Measurements from ENCODE around the gene OPN5.

The OPN5 gene

DNA sequence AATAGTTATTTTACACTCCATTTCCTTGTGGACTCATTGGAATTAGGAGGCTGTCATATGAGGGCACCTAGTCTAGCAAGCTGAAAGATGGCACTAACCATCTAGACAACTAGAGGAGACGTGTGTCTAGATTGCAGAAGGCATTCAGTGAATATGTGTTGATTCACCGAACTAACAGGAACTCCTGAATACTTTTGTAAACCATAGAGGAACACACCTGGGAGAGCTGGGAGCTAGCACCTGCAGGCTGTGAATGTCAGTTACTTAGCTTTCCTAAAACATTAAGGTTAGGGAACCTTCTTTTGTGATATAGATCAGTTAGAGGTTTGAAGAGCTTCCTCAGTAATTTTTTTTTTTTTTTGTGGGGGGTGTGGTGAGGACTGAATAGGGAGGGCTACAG lies 7.7 kb downstream of the OPN5 start:
- Histone ChIP-seq H3K4me1 (ENCODE audit: control insufficient read depth, insufficient read depth, low read length, poor library complexity, severe bottlenecking) (no peaks in the 10 kb centered on the region), H3K27ac (ENCODE audit: low read depth, low read length, severe bottlenecking) (no peak overlapping the region), H3K9me3 (ENCODE audit: control insufficient read depth, low read length) (no peaks in the 10 kb centered on the region), H3K36me3 (ENCODE audit: control insufficient read depth, insufficient read depth, low read length) (no peaks in the 10 kb centered on the region), H3K4me3 (ENCODE audit: extremely low read depth, insufficient read depth, low read length, poor library complexity, severe bottlenecking) (no peak overlapping the region)
- WGBS, 2 experiments (ENCODE audit: insufficient coverage in 2 of 2), result no CpG with 5 or more reads among the region's 2 CpGs

DNA sequence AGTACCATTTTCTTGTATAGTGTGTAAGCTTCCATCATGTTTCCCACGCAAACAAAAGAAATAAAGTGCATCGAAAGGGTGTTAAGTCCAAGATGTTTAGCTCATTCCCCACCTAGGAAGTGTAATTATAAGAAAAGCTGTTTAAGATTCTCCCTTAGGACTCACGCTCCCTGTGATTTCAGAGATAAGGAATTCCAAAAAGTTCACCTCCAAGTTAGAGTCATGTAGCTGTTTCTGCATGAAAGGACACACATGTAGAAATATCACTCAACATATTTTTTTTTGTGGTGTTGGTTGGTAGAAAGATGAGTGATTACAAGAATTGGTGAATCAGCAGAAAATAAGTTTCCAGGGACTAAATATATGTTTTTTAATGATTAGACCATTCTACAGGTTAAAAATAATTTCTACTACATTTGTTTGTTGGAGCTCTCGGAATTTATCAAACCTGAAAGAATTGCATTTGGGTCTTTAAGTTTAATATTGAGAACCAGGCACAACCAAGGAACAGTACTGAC lies 10.4 kb downstream of the OPN5 start:
- H3K4me3 ChIP-seq (ENCODE audit: extremely low read depth, insufficient read depth, low read length, poor library complexity, severe bottlenecking), result no peak overlapping the region
- no peaks in the 10 kb centered on the region for H3K9me3 ChIP-seq (ENCODE audit: control insufficient read depth, low read length)
- no CpG with 5 or more reads among the region's 4 CpGs for WGBS, 2 experiments (ENCODE audit: insufficient coverage in 2 of 2)
- no peaks in the 10 kb centered on the region for H3K4me1 ChIP-seq (ENCODE audit: control insufficient read depth, insufficient read depth, low read length, poor library complexity, severe bottlenecking)
- H3K27ac ChIP-seq (ENCODE audit: low read depth, low read length, severe bottlenecking), result no peak overlapping the region
- H3K36me3 ChIP-seq (ENCODE audit: control insufficient read depth, insufficient read depth, low read length), result no peaks in the 10 kb centered on the region

DNA sequence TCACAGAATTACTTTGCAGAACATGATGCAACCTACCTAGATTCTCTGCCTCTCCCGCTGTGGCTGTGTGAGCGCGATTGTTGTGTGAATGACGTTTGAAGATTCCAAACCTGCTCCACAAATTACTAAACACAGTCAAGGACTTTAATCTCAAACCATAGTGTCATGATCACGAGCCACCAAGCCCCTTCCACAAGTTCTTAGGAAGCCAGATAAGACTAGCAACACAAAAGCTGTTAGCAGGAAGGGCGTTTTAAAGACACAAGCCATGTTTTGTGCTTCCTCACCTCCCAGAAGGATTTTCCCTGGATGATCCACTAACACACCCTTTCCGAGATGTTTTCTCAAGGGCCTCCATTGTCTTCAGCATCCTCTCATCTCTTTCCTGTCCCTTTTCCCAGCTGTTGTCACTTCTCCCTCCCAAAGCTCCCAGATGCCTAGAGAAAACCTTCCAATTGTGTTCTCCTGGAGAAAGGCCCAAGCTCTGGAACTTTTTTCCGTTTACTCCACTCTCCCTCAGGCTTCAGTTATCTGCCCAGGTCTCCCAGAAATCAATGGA lies 12.8 kb downstream of the OPN5 start:
- WGBS, 2 experiments (ENCODE audit: insufficient coverage in 2 of 2), result 73 to 89% methylated on average over 7 of the region's 8 CpGs

GRCh38 chr6:47801984-47802383 lies 20.2 kb downstream of the OPN5 start:
- no peak overlapping the region for H3K4me3 ChIP-seq (ENCODE audit: extremely low read depth, insufficient read depth, low read length, poor library complexity, severe bottlenecking)
- WGBS, 2 experiments (ENCODE audit: insufficient coverage in 2 of 2), result 56 to 57% methylated on average over 1 of the region's 2 CpGs
- no peaks in the 10 kb centered on the region for H3K36me3 ChIP-seq (ENCODE audit: control insufficient read depth, insufficient read depth, low read length)

More for the DNA sequence above, 12.8 kb downstream of the OPN5 start:
- H3K4me1 ChIP-seq (ENCODE audit: control insufficient read depth, insufficient read depth, low read length, poor library complexity, severe bottlenecking), result no peaks in the 10 kb centered on the region
- no peak overlapping the region for H3K27ac ChIP-seq (ENCODE audit: low read depth, low read length, severe bottlenecking)
- H3K36me3 ChIP-seq (ENCODE audit: control insufficient read depth, insufficient read depth, low read length), result no peaks in the 10 kb centered on the region
- H3K4me3 ChIP-seq (ENCODE audit: extremely low read depth, insufficient read depth, low read length, poor library complexity, severe bottlenecking), result no peak overlapping the region
- no peaks in the 10 kb centered on the region for H3K9me3 ChIP-seq (ENCODE audit: control insufficient read depth, low read length)

DNA sequence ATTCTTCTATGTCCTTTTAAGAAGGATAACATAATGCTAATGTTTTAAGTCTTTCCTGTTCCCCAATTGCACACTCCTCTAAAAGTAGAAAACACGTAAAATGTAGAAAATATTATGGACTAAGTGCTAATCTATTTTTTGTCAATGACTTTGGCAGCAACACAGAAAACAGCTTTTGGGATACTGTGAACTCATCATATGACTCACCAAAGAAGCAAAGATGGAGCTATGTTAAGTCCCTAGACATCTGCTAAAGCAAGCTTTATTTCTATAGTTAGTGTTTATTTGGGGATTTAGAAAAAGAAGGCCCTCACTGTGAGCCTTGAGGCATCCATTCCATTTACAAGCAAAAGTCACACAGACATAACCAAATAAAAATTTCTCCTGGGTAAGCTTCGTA lies 23.0 kb downstream of the OPN5 start:
- 88 to 100% methylated on average over 1 to 2 of the region's 2 CpGs for WGBS, 2 experiments (ENCODE audit: insufficient coverage in 2 of 2)
- H3K27ac ChIP-seq (ENCODE audit: low read depth, low read length, severe bottlenecking), result no peak overlapping the region
- no peaks in the 10 kb centered on the region for H3K4me1 ChIP-seq (ENCODE audit: control insufficient read depth, insufficient read depth, low read length, poor library complexity, severe bottlenecking)
- no peaks in the 10 kb centered on the region for H3K9me3 ChIP-seq (ENCODE audit: control insufficient read depth, low read length)
- no peaks in the 10 kb centered on the region for H3K36me3 ChIP-seq (ENCODE audit: control insufficient read depth, insufficient read depth, low read length)
- no peak overlapping the region for H3K4me3 ChIP-seq (ENCODE audit: extremely low read depth, insufficient read depth, low read length, poor library complexity, severe bottlenecking)

More at GRCh38 chr6:47801984-47802383, 20.2 kb downstream of the OPN5 start:
- Histone ChIP-seq H3K4me1 (ENCODE audit: control insufficient read depth, insufficient read depth, low read length, poor library complexity, severe bottlenecking) (no peaks in the 10 kb centered on the region), H3K9me3 (ENCODE audit: control insufficient read depth, low read length) (no peaks in the 10 kb centered on the region), H3K27ac (ENCODE audit: low read depth, low read length, severe bottlenecking) (no peak overlapping the region)

DNA sequence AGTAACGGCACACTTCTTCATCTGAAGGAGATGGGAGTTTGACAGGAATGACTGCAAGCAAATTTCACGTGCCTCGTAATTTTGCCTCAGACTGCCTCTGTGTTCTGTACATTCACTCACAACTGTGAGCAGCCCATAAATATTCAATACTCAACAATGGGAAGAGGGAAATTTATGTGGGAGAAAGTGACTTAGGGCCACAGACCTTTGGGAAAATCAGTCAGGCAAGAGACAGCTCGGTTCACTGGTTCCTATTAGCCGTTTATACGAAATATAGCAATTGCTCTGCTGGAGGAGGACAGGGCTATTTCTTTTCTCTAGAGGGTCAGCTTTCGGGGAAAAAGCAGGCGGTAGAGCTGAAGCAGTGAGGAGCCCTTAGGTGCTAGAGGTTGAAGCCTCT lies 28.0 kb downstream of the OPN5 start:
- Histone ChIP-seq H3K27ac (ENCODE audit: low read depth, low read length, severe bottlenecking) (no peak overlapping the region), H3K9me3 (ENCODE audit: control insufficient read depth, low read length) (no peaks in the 10 kb centered on the region)
- 84 to 96% methylated on average over 5 to 6 of the region's 8 CpGs for WGBS, 2 experiments (ENCODE audit: insufficient coverage in 2 of 2)

DNA sequence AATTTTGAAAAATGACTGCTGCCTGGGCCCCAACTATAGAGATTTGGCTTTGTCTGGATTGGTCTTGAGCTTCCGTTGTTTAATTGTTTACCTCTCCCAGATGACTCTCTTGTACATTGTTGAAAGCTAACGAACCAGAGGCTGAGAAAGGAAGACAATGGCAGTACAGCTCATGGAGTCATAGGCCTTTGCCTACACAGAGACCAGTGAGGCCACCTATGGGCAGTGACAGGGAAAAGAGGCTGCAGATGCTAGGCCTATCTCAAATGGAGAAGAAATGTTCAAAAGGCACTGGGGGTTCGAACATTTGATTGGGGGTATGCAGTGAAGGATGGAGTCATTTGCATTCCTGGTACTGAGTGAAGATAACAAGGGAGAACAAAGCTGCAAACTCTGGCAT lies 29.1 kb downstream of the OPN5 start:
- WGBS, 2 experiments (ENCODE audit: insufficient coverage in 2 of 2), result 70 to 83% methylated on average over 2 to 3 of the region's 3 CpGs
- no peaks in the 10 kb centered on the region for H3K36me3 ChIP-seq (ENCODE audit: control insufficient read depth, insufficient read depth, low read length)
- no peak overlapping the region for H3K4me3 ChIP-seq (ENCODE audit: extremely low read depth, insufficient read depth, low read length, poor library complexity, severe bottlenecking)
- H3K9me3 ChIP-seq (ENCODE audit: control insufficient read depth, low read length), result no peaks in the 10 kb centered on the region
- no peak overlapping the region for H3K27ac ChIP-seq (ENCODE audit: low read depth, low read length, severe bottlenecking)
- no peaks in the 10 kb centered on the region for H3K4me1 ChIP-seq (ENCODE audit: control insufficient read depth, insufficient read depth, low read length, poor library complexity, severe bottlenecking)

More for the DNA sequence above, 28.0 kb downstream of the OPN5 start:
- no peaks in the 10 kb centered on the region for H3K36me3 ChIP-seq (ENCODE audit: control insufficient read depth, insufficient read depth, low read length)
- H3K4me3 ChIP-seq (ENCODE audit: extremely low read depth, insufficient read depth, low read length, poor library complexity, severe bottlenecking), result no peak overlapping the region
- H3K4me1 ChIP-seq (ENCODE audit: control insufficient read depth, insufficient read depth, low read length, poor library complexity, severe bottlenecking), result no peaks in the 10 kb centered on the region

DNA sequence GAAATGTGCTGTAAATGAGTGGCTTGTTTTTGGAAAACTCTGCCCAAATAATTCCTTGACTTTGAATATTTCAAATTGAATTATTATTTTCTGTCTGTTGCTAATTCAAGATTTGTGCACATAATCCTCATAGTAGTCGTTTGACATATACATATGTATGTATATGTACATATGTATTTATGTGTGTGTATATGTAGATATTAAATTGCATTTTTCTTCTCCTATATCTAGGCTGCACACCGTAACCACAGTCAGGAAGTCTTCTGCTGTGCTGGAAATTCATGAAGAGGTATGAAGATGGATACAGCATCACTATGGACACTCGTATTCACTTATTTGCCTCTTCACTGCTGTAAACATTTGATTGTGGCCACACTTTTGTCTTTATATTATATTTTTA lies 29.6 kb downstream of the OPN5 start:
- Histone ChIP-seq H3K4me3 (ENCODE audit: extremely low read depth, insufficient read depth, low read length, poor library complexity, severe bottlenecking) (no peak overlapping the region), H3K4me1 (ENCODE audit: control insufficient read depth, insufficient read depth, low read length, poor library complexity, severe bottlenecking) (no peaks in the 10 kb centered on the region), H3K36me3 (ENCODE audit: control insufficient read depth, insufficient read depth, low read length) (no peaks in the 10 kb centered on the region), H3K27ac (ENCODE audit: low read depth, low read length, severe bottlenecking) (no peak overlapping the region), H3K9me3 (ENCODE audit: control insufficient read depth, low read length) (no peaks in the 10 kb centered on the region)
- no CpG with 5 or more reads among the region's 3 CpGs for WGBS, 2 experiments (ENCODE audit: insufficient coverage in 2 of 2)

- H3K36me3 ChIP-seq (ENCODE audit: control insufficient read depth, insufficient read depth, low read length), result no peaks in the 10 kb centered on the region
- H3K27ac ChIP-seq (ENCODE audit: low read depth, low read length, severe bottlenecking), result no peak overlapping the region
- no peak overlapping the region for H3K4me3 ChIP-seq (ENCODE audit: extremely low read depth, insufficient read depth, low read length, poor library complexity, severe bottlenecking)
- no peaks in the 10 kb centered on the region for H3K4me1 ChIP-seq (ENCODE audit: control insufficient read depth, insufficient read depth, low read length, poor library complexity, severe bottlenecking)
- WGBS, 2 experiments (ENCODE audit: insufficient coverage in 2 of 2), result 83 to 100% methylated on average over 1 of the region's 4 CpGs
- no peaks in the 10 kb centered on the region for H3K9me3 ChIP-seq (ENCODE audit: control insufficient read depth, low read length)
Observed at GRCh38 chr6:47817749-47818148, 35.9 kb downstream of the OPN5 start.

DNA sequence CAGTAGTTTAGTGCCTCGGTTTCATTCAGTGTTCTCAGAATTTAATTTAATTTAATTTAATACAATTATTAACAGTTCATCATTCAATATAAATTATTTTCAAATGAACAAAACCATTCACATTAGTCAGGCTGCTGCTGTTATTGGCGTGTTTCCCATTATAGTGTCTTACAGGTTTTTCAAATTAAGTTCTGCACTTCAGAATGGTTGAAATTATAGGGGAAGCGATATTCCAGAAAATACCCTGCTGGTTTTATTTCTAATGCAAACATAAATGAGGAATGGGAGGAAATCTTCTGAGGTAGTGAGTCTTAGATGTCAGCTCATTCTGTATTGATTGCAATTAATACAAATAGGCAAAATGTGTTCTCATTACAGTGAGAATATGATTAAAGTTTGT lies 37.6 kb downstream of the OPN5 start:
- H3K9me3 ChIP-seq (ENCODE audit: control insufficient read depth, low read length), result no peaks in the 10 kb centered on the region
- H3K4me1 ChIP-seq (ENCODE audit: control insufficient read depth, insufficient read depth, low read length, poor library complexity, severe bottlenecking), result no peaks in the 10 kb centered on the region
- no CpG with 5 or more reads among the region's 3 CpGs for WGBS, 2 experiments (ENCODE audit: insufficient coverage in 2 of 2)
- no peaks in the 10 kb centered on the region for H3K36me3 ChIP-seq (ENCODE audit: control insufficient read depth, insufficient read depth, low read length)
- no peak overlapping the region for H3K27ac ChIP-seq (ENCODE audit: low read depth, low read length, severe bottlenecking)
- no peak overlapping the region for H3K4me3 ChIP-seq (ENCODE audit: extremely low read depth, insufficient read depth, low read length, poor library complexity, severe bottlenecking)

DNA sequence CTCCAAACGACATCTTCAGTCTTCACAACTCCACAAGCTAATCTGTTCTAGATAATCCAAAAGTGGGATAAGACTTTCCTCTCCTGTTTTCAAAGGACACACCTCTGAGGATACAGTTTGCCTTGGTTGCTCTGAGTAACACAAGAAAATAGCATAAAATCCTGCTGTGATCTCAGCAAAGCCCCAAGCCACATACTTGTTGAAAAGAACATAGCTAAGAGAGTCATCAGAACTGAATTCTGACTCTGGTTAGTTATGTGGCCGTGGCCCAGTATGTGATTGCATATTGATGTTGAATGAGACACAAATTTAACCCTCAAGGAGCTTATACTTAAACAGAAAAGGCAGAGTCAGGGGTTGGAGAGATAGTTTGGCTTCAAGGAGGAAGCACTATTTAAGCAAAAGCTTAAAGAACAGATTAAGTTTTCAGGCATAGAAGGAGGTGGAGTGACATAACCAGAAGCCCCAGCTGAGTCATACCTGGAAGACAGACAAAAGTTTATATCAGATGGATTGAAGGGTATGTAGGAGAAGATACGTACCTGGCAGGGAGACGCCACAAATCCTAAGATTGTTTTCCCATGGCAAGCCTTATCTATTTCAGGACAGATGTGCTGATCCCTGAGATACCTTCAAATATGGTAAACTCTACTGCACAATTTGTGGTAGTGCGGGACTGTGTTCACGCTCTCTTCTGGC lies 41.2 kb downstream of the OPN5 start:
- H3K36me3 ChIP-seq (ENCODE audit: control insufficient read depth, insufficient read depth, low read length), result no peaks in the 10 kb centered on the region
- H3K4me1 ChIP-seq (ENCODE audit: control insufficient read depth, insufficient read depth, low read length, poor library complexity, severe bottlenecking), result no peaks in the 10 kb centered on the region
- H3K4me3 ChIP-seq (ENCODE audit: extremely low read depth, insufficient read depth, low read length, poor library complexity, severe bottlenecking), result no peak overlapping the region
- WGBS, 2 experiments (ENCODE audit: insufficient coverage in 2 of 2), result 94 to 100% methylated on average over 3 to 6 of the region's 6 CpGs
- no peaks in the 10 kb centered on the region for H3K9me3 ChIP-seq (ENCODE audit: control insufficient read depth, low read length)
- no peak overlapping the region for H3K27ac ChIP-seq (ENCODE audit: low read depth, low read length, severe bottlenecking)

All from mesodermal cell (in vitro differentiated cells).